K562 (cell line): Measurements from ENCODE around the gene AQP5. TPM values are rescaled to one million over a fixed set of nuclear protein-coding genes. Genes with fewer than 3 reads are reported as not detected.

ENCODE experiments used
- ATAC-seq: fragments of 200-7000 bp; cut with Tn5 transposase; 3 replicates; pipeline ENCODE4 v1.9.1; 2020; ENCODE audit warnings: moderate library complexity
- BruUV-seq: library from RNA; stranded (reverse); fragments of 400-500 nt; replicated peaks from 2 replicates; lab custom pipeline; 2021; lab: Mats Ljungman, UMichigan
- CTCF ChIA-PET: fragments of 300-600 bp; formaldehyde crosslinking; extraction: SDS; loops from one replicate; lab custom pipeline; 2021; ENCODE audit warnings: low intra/inter-chr PET ratio; lab: Yijun Ruan, JAX
- POLR2A ChIA-PET: fragments of 300-600, 350-650 bp; sonication (Branson Sonifier 250); formaldehyde crosslinking; extraction: SDS; loops from one replicate; lab custom pipeline; 2021; ENCODE audit warnings: antibody characterized with exemption, inconsistent platforms; lab: Yijun Ruan, JAX
- DNase-seq, 4 experiments: peaks; one replicate each; pipeline versions ENCODE4 v3.0.0 to v3.0.0-alpha.2; 2011 to 2018; ENCODE audit warnings: low spot score in 3 of 4, mixed read lengths in 3 of 4; ENCODE audit errors: extremely low read depth in 1 of 4
- FAIRE-seq: peaks from 2 replicates; lab custom pipeline; 2011; peaks lifted over from hg19 to GRCh38; lab: Jason Lieb, UNC
- H2AFZ ChIP-seq: 2 replicates; pipeline ENCODE4 v1.6.0; 2011; ENCODE audit warnings: low read depth, low read length, control low read depth, inconsistent platforms
- H3K27ac ChIP-seq: fragments of 200-600 bp; 3 replicates; pipeline ENCODE4 v1.8.0; 2011; ENCODE audit warnings: low read depth, mild to moderate bottlenecking, control low read depth, inconsistent platforms, low read length, moderate library complexity, mixed read lengths; ENCODE audit errors: extremely low read depth
- H3K27me3 ChIP-seq, 2 experiments: fragments of 300-600 bp in 1 of 2; 2 replicates in 1 of 2; 3 replicates in 1 of 2; pipeline versions ENCODE4 v1.6.0 to v1.8.0; 2011; ENCODE audit warnings: inconsistent platforms in 2 of 2, low read length in 2 of 2, mild to moderate bottlenecking in 1 of 2, mixed read lengths in 1 of 2, moderate library complexity in 1 of 2; ENCODE audit not compliant: control insufficient read depth in 2 of 2, insufficient read depth in 2 of 2
- H3K36me3 ChIP-seq: fragments of 300-600 bp; 3 replicates; pipeline ENCODE4 v1.8.0; 2011; ENCODE audit warnings: mild to moderate bottlenecking, low read length, inconsistent platforms; ENCODE audit not compliant: control insufficient read depth, insufficient read depth
- H3K4me1 ChIP-seq, 2 experiments: fragments of 200-600 bp in 1 of 2; replicated peaks in 1 of 2; 2 replicates in 1 of 2; 3 replicates in 1 of 2; pipeline versions ENCODE4 v1.5.1 to v1.8.0; 2011; ENCODE audit warnings: inconsistent platforms in 2 of 2, low read length in 2 of 2, mild to moderate bottlenecking in 1 of 2, mixed read lengths in 1 of 2, moderate library complexity in 1 of 2; ENCODE audit not compliant: control insufficient read depth in 2 of 2, insufficient read depth in 2 of 2
- H3K4me2 ChIP-seq: 2 replicates; pipeline ENCODE4 v1.6.1; 2011; ENCODE audit warnings: low read length, control low read depth, inconsistent platforms, mixed read lengths; ENCODE audit not compliant: insufficient read depth
- H3K4me3 ChIP-seq: fragments of 200-600 bp; sonication (generic), shearing (Covaris generic); 2 replicates; pipeline ENCODE4 v1.5.1; 2016; ENCODE audit warnings: control low read depth, inconsistent platforms
- H3K79me2 ChIP-seq: fragments of 200-600 bp; 3 replicates; pipeline ENCODE4 v1.8.0; 2011; ENCODE audit warnings: low read length, inconsistent platforms; ENCODE audit not compliant: control insufficient read depth, insufficient read depth
- H3K9ac ChIP-seq, 2 experiments: 2 replicates each; pipeline versions ENCODE4 v1.6.0 to v1.6.1; 2011; ENCODE audit warnings: low read depth in 2 of 2, low read length in 2 of 2, control low read depth in 1 of 2, inconsistent platforms in 1 of 2, mild to moderate bottlenecking in 1 of 2, mixed read lengths in 1 of 2; ENCODE audit not compliant: insufficient read depth in 1 of 2
- H3K9me1 ChIP-seq: one replicate; pipeline ENCODE4 v1.6.0; 2011; ENCODE audit warnings: inconsistent platforms, mild to moderate bottlenecking, low read length, moderate library complexity; ENCODE audit not compliant: control insufficient read depth, insufficient read depth
- H3K9me3 ChIP-seq: replicated peaks from 2 replicates; pipeline ENCODE4 v1.5.1; 2011; ENCODE audit warnings: low read depth, low read length, inconsistent platforms; ENCODE audit not compliant: control insufficient read depth, insufficient read depth
- H4K20me1 ChIP-seq: replicated peaks from 2 replicates; pipeline ENCODE4 v1.6.1; 2011; ENCODE audit warnings: low read length, inconsistent platforms, mixed read lengths; ENCODE audit not compliant: control insufficient read depth, insufficient read depth
- MCM3 ChIP-seq: fragments of 450-650 bp; IDR thresholded peaks from 2 replicates; pipeline ENCODE4 v1.6.1; 2016
- WGBS: fragments of 100-300 bp; shearing (Covaris generic); methylation state at CpG from one replicate; pipeline ENCODE4 v1.1.6; 2016; ENCODE audit warnings: low coverage, mixed read lengths; ENCODE audit not compliant: insufficient coverage; ENCODE audit errors: missing lambda C conversion rate; 5-methylcytosine and 5-hydroxymethylcytosine counted together
- in situ Hi-C: fragments of 300-500 bp; cut with MboI; formaldehyde crosslinking; loops from 4 replicates; pipeline ENCODE4 v1.15.0; 2018; ENCODE audit warnings: inconsistent platforms, mixed read lengths
- intact Hi-C: fragments of 100-400 bp; cut with micrococcal nuclease; formaldehyde crosslinking; loops from 2 replicates; pipeline ENCODE4 v1.14.2; 2022
- polyA plus RNA-seq, 8 experiments: library from polyadenylated mRNA; depleted of rRNA in 4 of 8; stranded (reverse) in 5 of 8; unstranded in 3 of 8; fragments of >200 nt; fragmentation: Nextera tagmentation in 2 of 8; fragmentation: Illumina TruSeq in 1 of 8; extraction: Ambion mirVana in 2 of 8; extraction: Trizol in 1 of 8; gene quantifications; 2 replicates each; pipeline versions ENCODE4 v1.2.1 to v1.2.3, GENCODE V29; 2011 to 2014; ENCODE audit warnings: inconsistent platforms in 1 of 8, missing spikeins in 1 of 8
- total RNA-seq, 7 experiments: library from RNA; depleted of rRNA in 6 of 7; stranded (reverse); fragments of >200 nt in 6 of 7; fragmentation: Illumina TruSeq in 2 of 7; extraction: Trizol in 2 of 7; gene quantifications; 2 replicates each; pipeline versions ENCODE4 v1.2.1 to v1.2.3, GENCODE V29; 2011 to 2021; ENCODE audit warnings: low replicate concordance in 1 of 7
- TF ChIP-seq, protein P1 (sequence below): fragments of 250-450 bp; sonication (Bioruptor Pico); IDR thresholded peaks from 2 replicates; pipeline ENCODE4 v1.4.0; 2020; ENCODE audit warnings: mild to moderate bottlenecking, moderate library complexity

The AQP5 gene
- total and polyA plus RNA-seq, 9 of the 15 experiments (the other 6 are each of a cell fraction or from before 2014, with no cell fraction given) = not detected

DNA sequence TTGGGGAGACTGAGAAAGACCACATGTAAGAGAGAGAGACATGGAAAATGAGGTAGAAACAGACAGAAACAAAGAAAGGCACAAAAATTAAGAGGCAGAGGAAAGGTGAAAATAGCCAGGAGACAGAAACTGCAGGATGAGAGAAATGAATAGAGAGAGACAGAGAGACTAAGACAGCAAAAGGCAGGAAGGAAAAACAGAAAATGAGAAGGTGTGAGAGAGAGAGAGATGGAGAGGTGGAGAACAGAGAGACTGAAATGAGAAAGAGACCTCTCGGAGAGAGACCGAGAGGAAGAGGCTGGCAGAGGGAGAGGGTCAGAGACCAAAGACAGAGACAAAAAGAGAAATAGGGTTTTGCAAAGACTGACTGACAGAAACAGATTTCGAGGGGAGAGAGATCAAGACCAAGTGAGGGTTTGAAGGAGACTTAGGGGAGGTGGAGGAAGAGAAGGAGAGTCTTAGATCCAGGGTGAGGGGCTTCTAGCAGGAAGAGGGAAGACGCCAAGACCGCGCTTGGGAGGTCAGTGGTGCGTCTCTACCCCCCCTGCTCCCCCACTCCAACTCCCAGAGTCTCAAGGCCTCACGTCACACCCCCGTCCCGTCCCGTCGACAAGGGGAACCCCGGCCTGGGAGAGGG, 1.1 kb upstream of the AQP5 start:
- no peak for DNase-seq
- Histone ChIP-seq H3K36me3 (no peaks in the 10 kb centered on the region), H3K4me1 (peaks cover 0 to 14% of the 10 kb centered on the region in 2 experiments; a peak in 1 of 5 replicates), H3K9me3 (no peaks in the 10 kb centered on the region), H3K9ac (no peak overlapping the region), H3K27me3 (peaks cover 4 to 48% of the 10 kb centered on the region in 2 experiments; a peak in 4 of 5 replicates), H3K4me3 (no peak overlapping the region), H2AFZ (no peak overlapping the region), H3K9me1 (no peaks in the 10 kb centered on the region), H3K4me2 (no peak overlapping the region), H4K20me1 (no peaks in the 10 kb centered on the region), H3K79me2 (no peaks in the 10 kb centered on the region), H3K27ac (no peak overlapping the region)
- ChIA-PET POLR2A (no interaction called here), CTCF (interaction anchor here (0.7 kb wide), 1 partner anchor 9 kb away, joined by 3 read pairs; no protein-coding TSS in a partner anchor)
- WGBS = 39% methylated on average over 12 of the region's 13 CpGs
- FAIRE-seq = no peak
- intact Hi-C loops = no loop called here
- in situ Hi-C loops = loop anchor here (5.0 kb wide), 1 partner anchor 93 kb away; no protein-coding TSS in a partner anchor
- ATAC-seq = no peak
- TF ChIP-seq MCM3 = peak; percentile 29; the same call in 1 of the 2 replicates
- TF ChIP-seq, protein P1, sequence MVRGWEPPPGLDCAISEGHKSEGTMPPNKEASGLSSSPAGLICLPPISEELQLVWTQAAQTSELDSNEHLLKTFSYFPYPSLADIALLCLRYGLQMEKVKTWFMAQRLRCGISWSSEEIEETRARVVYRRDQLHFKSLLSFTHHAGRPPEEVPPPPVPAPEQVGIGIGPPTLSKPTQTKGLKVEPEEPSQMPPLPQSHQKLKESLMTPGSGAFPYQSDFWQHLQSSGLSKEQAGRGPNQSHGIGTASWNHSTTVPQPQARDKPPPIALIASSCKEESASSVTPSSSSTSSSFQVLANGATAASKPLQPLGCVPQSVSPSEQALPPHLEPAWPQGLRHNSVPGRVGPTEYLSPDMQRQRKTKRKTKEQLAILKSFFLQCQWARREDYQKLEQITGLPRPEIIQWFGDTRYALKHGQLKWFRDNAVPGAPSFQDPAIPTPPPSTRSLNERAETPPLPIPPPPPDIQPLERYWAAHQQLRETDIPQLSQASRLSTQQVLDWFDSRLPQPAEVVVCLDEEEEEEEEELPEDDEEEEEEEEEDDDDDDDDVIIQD (CRISPR knock-in tag) = no peak
- BruUV-seq = no TSS peak
